GM18508 (cell line): Measurements from ENCODE around the gene SPECC1.
"Not testable (repeated sequence)": the region's sequence is repeated elsewhere in the genome, so short reads cannot be mapped to it uniquely, and the experiment has no call there.

Experiments
- ATAC-seq: cut with Tn5 transposase; IDR thresholded peaks from one replicate; pipeline ENCODE4 v1.9.1; 2021; ENCODE audit warnings: moderate number of reproducible peaks; ENCODE audit not compliant: insufficient read depth, unreplicated experiment

Gene SPECC1

DNA sequence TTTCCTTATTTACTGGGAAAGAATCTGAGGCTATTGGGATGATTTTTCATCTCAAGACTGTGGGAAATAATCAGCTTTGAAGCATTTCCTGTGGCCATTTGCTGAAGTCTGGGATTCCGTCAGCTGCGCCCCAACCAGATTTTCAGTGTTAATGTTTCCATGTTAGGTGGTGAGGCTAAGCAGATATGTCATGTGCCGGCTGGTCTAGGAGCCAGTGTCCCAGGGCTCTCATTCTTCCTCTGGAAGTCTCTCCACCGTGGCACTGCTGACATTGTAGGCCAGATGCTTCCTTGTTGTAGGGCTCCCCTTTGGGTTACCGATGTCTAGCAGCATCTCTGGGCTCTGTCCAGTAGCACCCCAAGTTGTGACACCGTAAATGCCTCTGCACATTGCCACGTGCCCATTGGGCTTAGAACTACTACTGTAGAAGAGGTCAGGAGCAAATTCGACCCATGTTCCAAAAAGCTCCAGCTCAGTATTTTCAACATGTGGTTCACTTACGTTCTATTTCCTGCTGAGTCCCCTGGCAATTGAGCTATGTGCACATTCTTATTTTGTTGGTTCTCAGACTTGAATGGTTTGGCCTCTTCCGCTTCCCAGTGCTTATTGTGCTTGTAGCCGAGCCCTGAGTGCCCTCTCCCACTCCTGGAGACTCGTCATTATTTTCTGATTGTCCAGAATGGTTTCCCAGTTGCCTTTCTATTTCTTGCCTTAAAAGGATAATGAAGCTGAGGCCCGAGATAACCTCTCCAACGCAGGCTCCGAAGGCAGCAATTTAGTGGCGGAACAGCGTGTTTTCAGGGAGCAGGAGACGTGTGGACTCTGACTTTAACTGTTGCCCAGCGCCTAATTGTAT lies 82.2 kb downstream of the SPECC1 start:
- no peak for ATAC-seq

DNA sequence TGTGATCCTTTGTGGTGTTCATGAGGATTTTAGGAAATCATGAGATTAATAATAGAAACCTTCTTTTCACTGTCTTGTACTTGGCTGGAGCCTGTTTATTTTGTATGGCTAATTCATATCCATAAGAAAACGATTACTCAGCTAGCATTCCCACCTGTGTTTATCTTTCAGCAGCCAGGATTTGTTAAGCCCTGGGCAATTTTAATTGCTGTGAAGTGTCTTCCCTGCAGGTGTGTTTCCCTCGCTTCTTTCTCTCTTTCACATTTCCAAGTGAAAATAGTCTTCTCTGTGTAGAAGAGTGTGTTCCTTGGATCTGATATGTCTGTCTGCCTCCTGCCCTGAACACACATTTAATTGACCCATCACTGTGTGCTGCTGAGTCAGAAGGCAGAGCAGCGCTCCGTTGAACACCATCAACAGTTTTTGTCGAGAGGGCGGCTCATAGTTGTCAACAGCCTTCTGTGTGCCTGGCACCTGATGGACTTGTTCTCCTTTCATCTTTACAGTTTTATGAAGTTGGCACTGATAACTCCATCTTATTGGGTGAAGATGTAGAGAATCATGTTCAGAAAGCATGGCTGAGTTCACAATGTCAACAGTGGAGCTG lies 83.2 kb downstream of the SPECC1 start:
- no peak for ATAC-seq

- ATAC-seq, result no peak
These were observed 83.9 kb downstream of the SPECC1 start for GRCh38 chr17:20092973-20093626.

- no peak for ATAC-seq
These were observed 85.6 kb downstream of the SPECC1 start for GRCh38 chr17:20094777-20095176.

DNA sequence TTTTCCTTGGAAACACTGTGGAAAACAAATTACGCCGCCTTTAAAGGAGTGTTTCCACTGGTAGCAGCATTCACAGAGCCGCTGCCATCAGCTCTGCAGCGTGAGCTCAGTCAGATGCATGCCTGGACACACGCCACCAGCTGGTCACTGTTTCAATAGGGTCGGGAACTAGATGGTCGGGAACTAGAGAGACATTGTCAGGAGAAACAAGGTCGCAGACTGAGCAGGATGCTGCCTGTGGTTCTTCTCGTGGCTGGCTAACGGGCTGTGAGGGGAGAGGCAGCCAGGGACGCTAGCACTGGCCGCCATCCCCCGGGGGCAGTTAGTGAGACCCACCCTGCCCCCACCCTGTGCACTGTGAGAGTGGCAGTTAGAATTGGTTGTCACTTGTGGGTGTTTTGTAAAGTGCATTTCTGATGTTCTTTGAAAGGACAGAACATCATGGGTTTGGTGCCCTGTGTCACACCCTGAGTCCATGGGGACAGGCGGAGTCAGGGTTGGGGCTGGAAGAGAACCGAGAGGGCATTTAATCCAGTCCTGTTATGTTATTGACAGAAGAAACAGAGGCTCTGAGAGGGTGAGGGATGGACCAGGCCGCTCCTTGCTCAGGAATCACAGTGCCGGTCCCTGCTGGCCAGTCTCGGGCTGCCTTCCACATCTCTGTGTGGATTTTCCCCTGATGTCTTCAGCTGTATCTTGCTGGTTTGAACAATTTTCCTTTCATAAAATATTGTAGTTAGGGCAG lies 86.3 kb downstream of the SPECC1 start:
- no peak for ATAC-seq

DNA sequence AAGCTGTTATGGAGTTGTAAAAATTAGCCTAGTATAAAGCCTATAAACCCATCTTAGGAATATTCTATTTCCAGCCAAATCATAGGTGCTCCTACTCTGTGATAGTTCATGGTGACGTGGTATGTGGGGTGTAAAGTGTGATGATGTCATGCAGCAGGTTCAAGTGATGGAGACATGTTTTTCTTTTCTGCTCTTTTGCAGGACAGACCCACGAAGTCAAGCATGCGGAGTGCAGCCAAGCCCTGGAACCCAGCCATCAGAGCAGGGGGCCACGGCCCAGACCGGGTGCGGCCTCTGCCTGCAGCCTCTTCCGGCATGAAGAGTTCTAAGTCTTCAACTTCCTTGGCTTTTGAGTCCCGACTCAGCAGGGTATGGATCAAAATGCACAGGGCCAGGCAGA lies 87.3 kb downstream of the SPECC1 start:
- ATAC-seq, result no peak

DNA sequence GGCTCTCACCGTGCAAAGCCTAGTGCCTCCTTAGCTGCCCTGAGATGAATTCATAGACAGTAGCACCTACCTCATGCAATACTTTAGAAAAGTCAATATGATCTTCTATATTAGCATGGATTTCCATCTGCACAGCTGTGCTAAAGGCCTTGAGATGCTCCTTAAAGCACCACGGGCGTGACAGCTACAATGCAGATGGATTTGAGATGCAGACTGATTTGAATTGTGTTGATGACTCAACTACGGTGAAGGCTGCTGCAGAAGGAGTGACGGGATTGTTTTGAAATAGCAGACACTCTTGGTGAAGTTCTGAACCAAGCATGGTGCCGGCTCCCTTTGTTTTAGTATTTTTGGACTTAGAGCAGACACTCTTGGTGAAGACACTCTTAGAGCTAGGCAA lies 88.2 kb downstream of the SPECC1 start:
- ATAC-seq, result no peak

- ATAC-seq, result no peak
These were observed 89.2 kb downstream of the SPECC1 start for GRCh38 chr17:20098314-20098713.

DNA sequence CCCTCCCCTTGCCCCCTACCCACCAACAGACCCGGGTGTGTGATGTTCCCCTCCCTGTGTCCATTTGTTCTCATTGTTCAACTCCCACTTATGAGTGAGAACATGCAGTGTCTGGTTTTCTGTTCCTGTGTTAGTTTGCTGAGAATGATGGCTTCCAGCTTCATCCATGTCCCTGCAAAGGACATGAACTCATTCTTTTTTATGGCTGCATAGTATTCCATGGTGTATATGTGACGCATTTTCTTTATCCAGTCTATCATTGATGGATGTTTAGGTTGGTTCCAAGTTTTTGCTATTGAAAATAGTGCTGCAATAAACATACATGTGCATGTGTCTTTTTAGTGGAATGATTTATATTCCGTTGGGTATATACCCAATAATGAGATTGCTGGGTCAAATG lies 91.6 kb downstream of the SPECC1 start:
- not testable (repeated sequence) for ATAC-seq

- ATAC-seq, result no peak
These were observed 94.6 kb downstream of the SPECC1 start for GRCh38 chr17:20103454-20104446.

- ATAC-seq, result no peak
These were observed 96.6 kb downstream of the SPECC1 start for GRCh38 chr17:20105539-20106280.

DNA sequence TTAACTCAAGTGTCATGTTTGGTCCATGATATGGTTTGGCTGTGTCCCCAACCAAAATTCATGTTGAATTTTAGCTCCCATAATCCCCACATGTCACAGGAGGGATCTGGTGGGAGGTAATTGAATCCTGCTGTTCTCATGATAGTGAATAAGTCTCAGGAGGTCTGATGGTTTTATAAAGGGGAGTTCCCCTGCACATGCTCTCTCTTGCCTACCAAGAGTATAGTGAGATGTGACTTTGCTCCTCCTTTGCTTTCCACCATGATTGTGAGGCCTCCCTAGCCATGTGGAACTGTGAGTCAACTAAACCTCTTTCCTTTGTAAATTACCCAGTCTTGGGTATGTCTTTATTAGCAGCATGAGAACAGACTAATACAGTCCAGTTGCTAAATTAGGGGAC lies 97.3 kb downstream of the SPECC1 start:
- ATAC-seq, result not testable (repeated sequence)

- ATAC-seq, result no peak
These were observed 99.9 kb downstream of the SPECC1 start for GRCh38 chr17:20109076-20109475.

DNA sequence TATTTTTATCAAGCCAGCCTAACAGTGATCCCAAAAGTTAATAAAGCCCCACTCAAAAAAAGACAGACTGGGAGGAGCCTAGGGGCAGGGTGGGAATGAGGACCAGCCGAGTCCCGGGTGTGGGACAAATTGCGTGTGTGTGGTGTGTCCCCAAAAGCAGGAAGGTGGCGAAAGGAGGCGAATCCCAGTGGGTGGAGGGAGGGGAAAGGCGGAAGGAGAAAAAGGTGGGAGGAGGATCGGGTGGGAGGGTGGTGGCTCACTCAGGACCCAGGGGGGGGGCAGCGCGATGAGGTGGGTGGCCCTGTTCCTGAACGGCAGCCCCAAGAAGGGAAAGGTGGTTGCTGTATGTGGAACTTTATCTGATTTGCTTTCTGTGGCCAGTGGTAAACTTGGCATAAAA lies 102.4 kb downstream of the SPECC1 start:
- ATAC-seq, result no peak

GRCh38 chr17:20114466-20114865 lies 105.3 kb downstream of the SPECC1 start:
- ATAC-seq, result no peak

- ATAC-seq, result no peak
These were observed 107.6 kb downstream of the SPECC1 start for GRCh38 chr17:20116683-20117309.

- no peak for ATAC-seq
These were observed 109.1 kb downstream of the SPECC1 start for GRCh38 chr17:20118280-20118679.

GRCh38 chr17:20120836-20121235 lies 111.7 kb downstream of the SPECC1 start:
- ATAC-seq, result no peak
